ENCODE data around the gene STARD4.

The STARD4 gene

GRCh38 chr5:111512375-111513130 lies at the start of gene STARD4:
Gene STARD4, minus strand, starts transcription at chr5:111512535. Its CDS starts 5,102 bp downstream, at chr5:111507433.
- Histone ChIP-seq H3K4me3 (ENCODE audit: low read depth in 1 of 2, low read length in 2 of 2) (peak within 1 kb of the TSS; percentile 64 to 75), H3K27ac (ENCODE audit: low read depth, low read length) (peak within 1 kb of the TSS; percentile 61), H3K36me3 (ENCODE audit: insufficient read depth, low read length) (no peaks in the 10 kb centered on the region)

DNA sequence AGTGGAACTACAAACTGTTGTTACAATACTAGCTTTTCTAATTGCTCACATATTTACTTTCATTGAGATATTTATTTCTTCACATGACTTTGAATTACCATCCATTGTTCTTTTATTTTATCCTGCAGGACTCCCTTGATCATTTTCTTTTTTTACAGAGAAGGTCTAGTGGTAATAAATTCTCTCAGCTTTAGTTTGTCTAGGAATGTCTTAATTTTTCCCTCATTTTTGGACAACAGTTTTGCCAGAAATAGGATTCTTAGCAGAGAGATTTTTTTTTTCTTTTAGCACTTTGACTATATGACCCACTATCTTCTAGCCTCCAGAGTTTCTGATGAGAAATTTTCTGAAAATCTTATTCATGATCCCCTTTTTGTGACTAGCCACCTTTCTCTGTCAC lies 47.3 kb upstream of the STARD4 start:
- Histone ChIP-seq H3K9ac (ENCODE audit: low read length) (no peak overlapping the region), H3K27ac (ENCODE audit: low read depth, low read length) (no peak overlapping the region)

More at GRCh38 chr5:111512375-111513130, at the start of gene STARD4:
- H3K4me1 ChIP-seq (ENCODE audit: insufficient read depth, low read length) = peaks cover 5% of the 10 kb centered on the region
- H3K27me3 ChIP-seq (ENCODE audit: control insufficient read depth in 1 of 2, insufficient read depth in 2 of 2, low read length in 2 of 2) = no peaks in the 10 kb centered on the region
- peak within 1 kb of the TSS; percentile 14 for H3K9ac ChIP-seq (ENCODE audit: low read length)
- H3K9me3 ChIP-seq (ENCODE audit: low read length) = no peaks in the 10 kb centered on the region

DNA sequence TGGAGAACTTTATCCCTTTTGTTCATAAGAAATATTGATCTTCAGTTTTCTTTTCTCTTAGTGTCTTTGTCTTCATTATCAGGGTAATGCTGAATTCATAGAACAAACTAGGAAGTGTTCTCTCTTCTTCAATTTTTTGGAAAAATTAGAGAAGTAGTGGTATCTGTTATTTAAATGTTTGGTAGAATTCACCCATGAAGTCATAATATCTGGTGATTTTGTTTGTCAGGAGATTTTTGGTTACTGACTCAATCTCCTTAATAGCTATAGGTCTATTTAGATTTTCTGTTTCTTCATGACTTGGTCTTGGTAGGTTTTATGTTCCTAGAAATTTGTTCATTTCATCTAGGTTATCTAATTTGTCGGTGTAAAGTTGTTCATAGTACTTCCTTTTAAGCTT lies 45.4 kb upstream of the STARD4 start:
- H3K36me3 ChIP-seq (ENCODE audit: insufficient read depth, low read length) = no peaks in the 10 kb centered on the region
- H3K9ac ChIP-seq (ENCODE audit: low read length) = no peak overlapping the region
- peaks cover 1% of the 10 kb centered on the region for H3K4me1 ChIP-seq (ENCODE audit: insufficient read depth, low read length)
- H3K9me3 ChIP-seq (ENCODE audit: low read length) = no peaks in the 10 kb centered on the region
- H3K27me3 ChIP-seq (ENCODE audit: control insufficient read depth in 1 of 2, insufficient read depth in 2 of 2, low read length in 2 of 2) = no peaks in the 10 kb centered on the region
- no peak overlapping the region for H3K4me3 ChIP-seq (ENCODE audit: low read depth in 1 of 2, low read length in 2 of 2)
- no peak overlapping the region for H3K27ac ChIP-seq (ENCODE audit: low read depth, low read length)

More for the DNA sequence above, 47.3 kb upstream of the STARD4 start:
- H3K27me3 ChIP-seq (ENCODE audit: control insufficient read depth in 1 of 2, insufficient read depth in 2 of 2, low read length in 2 of 2) = no peaks in the 10 kb centered on the region
- no peaks in the 10 kb centered on the region for H3K36me3 ChIP-seq (ENCODE audit: insufficient read depth, low read length)
- peaks cover 13% of the 10 kb centered on the region for H3K4me1 ChIP-seq (ENCODE audit: insufficient read depth, low read length)
- no peaks in the 10 kb centered on the region for H3K9me3 ChIP-seq (ENCODE audit: low read length)
- no peak overlapping the region for H3K4me3 ChIP-seq (ENCODE audit: low read depth in 1 of 2, low read length in 2 of 2)

- H3K4me3 ChIP-seq (ENCODE audit: low read depth in 1 of 2, low read length in 2 of 2) = no peak overlapping the region
- H3K9ac ChIP-seq (ENCODE audit: low read length) = no peak overlapping the region
- no peak overlapping the region for H3K27ac ChIP-seq (ENCODE audit: low read depth, low read length)
- H3K36me3 ChIP-seq (ENCODE audit: insufficient read depth, low read length) = no peaks in the 10 kb centered on the region
- no peaks in the 10 kb centered on the region for H3K27me3 ChIP-seq (ENCODE audit: control insufficient read depth in 1 of 2, insufficient read depth in 2 of 2, low read length in 2 of 2)
- no peaks in the 10 kb centered on the region for H3K9me3 ChIP-seq (ENCODE audit: low read length)
- H3K4me1 ChIP-seq (ENCODE audit: insufficient read depth, low read length) = no peaks in the 10 kb centered on the region
These were observed 44.8 kb upstream of the STARD4 start for GRCh38 chr5:111557111-111557510.

DNA sequence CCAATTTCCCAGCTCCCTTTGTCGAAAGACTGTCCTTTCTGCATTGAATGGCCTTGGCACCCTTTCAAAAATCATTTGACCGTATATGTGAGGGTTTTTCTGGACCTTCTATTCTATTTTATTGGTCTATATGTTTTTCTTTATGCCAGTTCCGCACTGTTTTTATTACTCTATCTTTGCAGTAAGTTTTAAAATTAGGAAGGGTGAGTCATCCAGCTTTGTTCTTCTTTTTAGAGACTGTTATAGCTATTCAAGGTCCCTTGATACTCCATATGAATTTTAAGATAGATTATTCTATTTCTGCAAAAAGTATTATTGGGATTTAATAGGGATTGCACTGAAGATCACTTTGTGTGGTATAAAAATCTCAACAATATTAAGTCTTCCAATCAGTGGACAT lies 44.2 kb upstream of the STARD4 start:
- no peaks in the 10 kb centered on the region for H3K27me3 ChIP-seq (ENCODE audit: control insufficient read depth in 1 of 2, insufficient read depth in 2 of 2, low read length in 2 of 2)
- no peak overlapping the region for H3K27ac ChIP-seq (ENCODE audit: low read depth, low read length)
- no peak overlapping the region for H3K4me3 ChIP-seq (ENCODE audit: low read depth in 1 of 2, low read length in 2 of 2)
- no peaks in the 10 kb centered on the region for H3K9me3 ChIP-seq (ENCODE audit: low read length)
- no peaks in the 10 kb centered on the region for H3K36me3 ChIP-seq (ENCODE audit: insufficient read depth, low read length)
- no peaks in the 10 kb centered on the region for H3K4me1 ChIP-seq (ENCODE audit: insufficient read depth, low read length)
- no peak overlapping the region for H3K9ac ChIP-seq (ENCODE audit: low read length)

DNA sequence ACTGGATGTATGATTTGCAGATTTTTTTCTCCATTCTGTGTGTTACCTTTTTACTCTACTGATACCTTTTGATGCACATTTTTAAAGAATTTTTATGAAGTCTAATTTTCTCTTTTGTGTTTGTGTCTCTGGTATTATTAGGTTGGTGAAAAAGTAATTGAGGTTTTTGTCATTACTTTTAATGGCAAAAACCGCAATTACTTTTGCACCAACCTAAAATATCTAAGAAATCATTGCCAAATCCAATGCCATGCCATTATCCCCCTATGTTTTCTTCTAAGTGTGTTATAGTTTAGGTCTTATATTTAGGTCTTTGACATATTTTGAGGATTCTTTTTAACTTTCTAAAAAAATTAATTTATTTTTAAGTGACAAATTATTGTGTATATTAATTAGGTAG lies 43.4 kb upstream of the STARD4 start:
- Histone ChIP-seq H3K36me3 (ENCODE audit: insufficient read depth, low read length) (no peaks in the 10 kb centered on the region), H3K27me3 (ENCODE audit: control insufficient read depth in 1 of 2, insufficient read depth in 2 of 2, low read length in 2 of 2) (no peaks in the 10 kb centered on the region), H3K27ac (ENCODE audit: low read depth, low read length) (no peak overlapping the region), H3K4me3 (ENCODE audit: low read depth in 1 of 2, low read length in 2 of 2) (no peak overlapping the region), H3K9ac (ENCODE audit: low read length) (no peak overlapping the region), H3K4me1 (ENCODE audit: insufficient read depth, low read length) (peaks cover 2% of the 10 kb centered on the region), H3K9me3 (ENCODE audit: low read length) (no peaks in the 10 kb centered on the region)

DNA sequence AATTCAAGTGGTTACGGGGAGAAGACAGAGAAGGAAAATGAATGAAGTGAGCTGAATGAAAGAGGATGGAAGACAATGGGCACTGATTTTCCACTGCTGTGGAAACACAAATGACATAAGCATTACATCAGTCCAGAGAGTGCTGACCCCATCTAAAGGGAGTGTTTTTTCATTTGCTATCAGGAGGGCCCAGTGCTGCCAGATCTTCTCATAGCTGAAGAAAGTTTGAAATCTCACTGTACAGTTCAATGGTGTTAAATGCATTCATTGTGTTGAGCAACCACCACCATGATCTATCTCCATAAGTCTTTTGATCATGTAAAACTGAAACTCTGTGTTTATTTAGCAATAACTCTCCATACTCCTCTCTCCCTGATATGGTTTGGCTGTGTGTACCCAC lies 41.5 kb upstream of the STARD4 start:
- Histone ChIP-seq H3K9me3 (ENCODE audit: low read length) (no peaks in the 10 kb centered on the region), H3K4me3 (ENCODE audit: low read depth in 1 of 2, low read length in 2 of 2) (no peak overlapping the region), H3K9ac (ENCODE audit: low read length) (no peak overlapping the region), H3K27me3 (ENCODE audit: control insufficient read depth in 1 of 2, insufficient read depth in 2 of 2, low read length in 2 of 2) (no peaks in the 10 kb centered on the region), H3K27ac (ENCODE audit: low read depth, low read length) (no peak overlapping the region), H3K4me1 (ENCODE audit: insufficient read depth, low read length) (peaks cover 10% of the 10 kb centered on the region), H3K36me3 (ENCODE audit: insufficient read depth, low read length) (no peaks in the 10 kb centered on the region)

DNA sequence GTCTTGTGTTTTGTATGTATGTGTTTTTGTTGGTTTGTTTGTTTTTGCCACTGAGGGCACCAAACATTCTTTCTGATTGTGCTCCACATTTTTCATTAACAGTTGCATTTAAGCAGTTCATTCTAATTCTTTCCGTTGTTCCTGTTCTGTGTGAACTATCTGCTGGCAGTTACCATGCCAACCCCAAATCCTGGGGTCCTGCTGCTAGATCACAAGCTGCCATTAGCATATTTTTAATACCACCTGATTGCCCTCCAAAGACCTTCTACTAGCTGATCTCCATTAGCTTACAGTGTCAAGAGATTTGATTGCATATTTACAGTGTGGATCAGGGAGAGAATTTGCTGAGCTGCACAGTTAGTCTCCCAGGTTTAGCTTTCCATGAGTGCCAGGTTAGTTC lies 40.6 kb upstream of the STARD4 start:
- H3K9ac ChIP-seq (ENCODE audit: low read length) = no peak overlapping the region
- H3K27me3 ChIP-seq (ENCODE audit: control insufficient read depth in 1 of 2, insufficient read depth in 2 of 2, low read length in 2 of 2) = no peaks in the 10 kb centered on the region
- no peak overlapping the region for H3K4me3 ChIP-seq (ENCODE audit: low read depth in 1 of 2, low read length in 2 of 2)
- H3K9me3 ChIP-seq (ENCODE audit: low read length) = no peaks in the 10 kb centered on the region
- H3K36me3 ChIP-seq (ENCODE audit: insufficient read depth, low read length) = no peaks in the 10 kb centered on the region
- H3K27ac ChIP-seq (ENCODE audit: low read depth, low read length) = no peak overlapping the region
- peaks cover 10% of the 10 kb centered on the region for H3K4me1 ChIP-seq (ENCODE audit: insufficient read depth, low read length)

- Histone ChIP-seq H3K4me1 (ENCODE audit: insufficient read depth, low read length) (peaks cover 10% of the 10 kb centered on the region), H3K36me3 (ENCODE audit: insufficient read depth, low read length) (no peaks in the 10 kb centered on the region), H3K27me3 (ENCODE audit: control insufficient read depth in 1 of 2, insufficient read depth in 2 of 2, low read length in 2 of 2) (no peaks in the 10 kb centered on the region), H3K27ac (ENCODE audit: low read depth, low read length) (no peak overlapping the region), H3K4me3 (ENCODE audit: low read depth in 1 of 2, low read length in 2 of 2) (no peak overlapping the region), H3K9ac (ENCODE audit: low read length) (no peak overlapping the region), H3K9me3 (ENCODE audit: low read length) (no peaks in the 10 kb centered on the region)
These were observed 40.2 kb upstream of the STARD4 start for GRCh38 chr5:111552492-111552891.

- no peak overlapping the region for H3K27ac ChIP-seq (ENCODE audit: low read depth, low read length)
- no peak overlapping the region for H3K9ac ChIP-seq (ENCODE audit: low read length)
- H3K9me3 ChIP-seq (ENCODE audit: low read length) = no peaks in the 10 kb centered on the region
- no peaks in the 10 kb centered on the region for H3K27me3 ChIP-seq (ENCODE audit: control insufficient read depth in 1 of 2, insufficient read depth in 2 of 2, low read length in 2 of 2)
- H3K4me3 ChIP-seq (ENCODE audit: low read depth in 1 of 2, low read length in 2 of 2) = no peak overlapping the region
- no peaks in the 10 kb centered on the region for H3K36me3 ChIP-seq (ENCODE audit: insufficient read depth, low read length)
- peaks cover 10% of the 10 kb centered on the region for H3K4me1 ChIP-seq (ENCODE audit: insufficient read depth, low read length)
These were observed 39.4 kb upstream of the STARD4 start for GRCh38 chr5:111551569-111552275.

GRCh38 chr5:111551161-111551560 lies 38.8 kb upstream of the STARD4 start:
- no peaks in the 10 kb centered on the region for H3K36me3 ChIP-seq (ENCODE audit: insufficient read depth, low read length)
- no peak overlapping the region for H3K27ac ChIP-seq (ENCODE audit: low read depth, low read length)
- H3K4me1 ChIP-seq (ENCODE audit: insufficient read depth, low read length) = peaks cover 10% of the 10 kb centered on the region
- no peaks in the 10 kb centered on the region for H3K9me3 ChIP-seq (ENCODE audit: low read length)
- no peak overlapping the region for H3K9ac ChIP-seq (ENCODE audit: low read length)
- no peak overlapping the region for H3K4me3 ChIP-seq (ENCODE audit: low read depth in 1 of 2, low read length in 2 of 2)
- H3K27me3 ChIP-seq (ENCODE audit: control insufficient read depth in 1 of 2, insufficient read depth in 2 of 2, low read length in 2 of 2) = no peaks in the 10 kb centered on the region
